ENCODE results near the gene DMRT1. TPM values are rescaled to one million over a fixed set of nuclear protein-coding genes. Genes with fewer than 3 reads are reported as not detected.

Gene DMRT1
- total RNA-seq, 2 donors from 2014 or later: not detected

GRCh38 chr9:959105-959504 is 117.6 kb downstream of the DMRT1 start:
- Histone ChIP-seq H3K4me1 (ENCODE audit: control insufficient read depth, insufficient read depth, low read length) (no peaks in the 10 kb centered on the region), H3K9me3 (ENCODE audit: control insufficient read depth, low read length) (no peaks in the 10 kb centered on the region), H3K36me3 (ENCODE audit: control insufficient read depth, insufficient read depth, low read length) (no peaks in the 10 kb centered on the region), H3K9ac (ENCODE audit: extremely low read depth, low read length, poor library complexity, severe bottlenecking) (no peak overlapping the region), H3K27me3 (ENCODE audit: control insufficient read depth, insufficient read depth, low read length, poor library complexity, severe bottlenecking) (peaks cover 30% of the 10 kb centered on the region), H3K4me3 (ENCODE audit: low read length) (no peak overlapping the region), H3K27ac (ENCODE audit: low read depth, low read length) (no peak overlapping the region)
- H3K36me3 Mint-ChIP-seq (ENCODE audit: low read depth): no peaks in the 10 kb centered on the region
- H3K27ac Mint-ChIP-seq: no peak overlapping the region
- 93 to 94% methylated on average over 4 of the region's 4 CpGs for WGBS, 2 experiments (ENCODE audit: insufficient coverage in 1 of 2, insufficient read length in 1 of 2)
- no peaks in the 10 kb centered on the region for H3K9me3 Mint-ChIP-seq
- peaks cover 44% of the 10 kb centered on the region for H3K27me3 Mint-ChIP-seq (ENCODE audit: insufficient read depth)
- no peak overlapping the region for H3K4me3 Mint-ChIP-seq
- TF ChIP-seq CTCF (conservative IDR thresholded peaks at IDR 0.05): no peak
- DNase-seq: no peak
- no peaks in the 10 kb centered on the region for H3K4me1 Mint-ChIP-seq

- Mint-ChIP-seq H3K36me3 (ENCODE audit: low read depth) (no peaks in the 10 kb centered on the region), H3K9me3 (no peaks in the 10 kb centered on the region), H3K4me1 (no peaks in the 10 kb centered on the region), H3K27me3 (ENCODE audit: insufficient read depth) (peaks cover 52% of the 10 kb centered on the region), H3K4me3 (no peak overlapping the region), H3K27ac (no peak overlapping the region)
- WGBS, 2 experiments (ENCODE audit: insufficient coverage in 1 of 2, insufficient read length in 1 of 2): 88 to 92% methylated on average over 3 to 4 of the region's 4 CpGs
- TF ChIP-seq CTCF (conservative IDR thresholded peaks at IDR 0.05): no peak
- H3K27me3 ChIP-seq (ENCODE audit: control insufficient read depth, insufficient read depth, low read length, poor library complexity, severe bottlenecking): peaks cover 38% of the 10 kb centered on the region
- no peak overlapping the region for H3K4me3 ChIP-seq (ENCODE audit: low read length)
- H3K9ac ChIP-seq (ENCODE audit: extremely low read depth, low read length, poor library complexity, severe bottlenecking): no peak overlapping the region
- no peaks in the 10 kb centered on the region for H3K9me3 ChIP-seq (ENCODE audit: control insufficient read depth, low read length)
- DNase-seq: no peak
- H3K4me1 ChIP-seq (ENCODE audit: control insufficient read depth, insufficient read depth, low read length): no peaks in the 10 kb centered on the region
- no peaks in the 10 kb centered on the region for H3K36me3 ChIP-seq (ENCODE audit: control insufficient read depth, insufficient read depth, low read length)
- no peak overlapping the region for H3K27ac ChIP-seq (ENCODE audit: low read depth, low read length)
Measured at GRCh38 chr9:959914-960313, 118.4 kb downstream of the DMRT1 start.

- H3K4me3 ChIP-seq (ENCODE audit: low read length): no peak overlapping the region
- DNase-seq: no peak
- Mint-ChIP-seq H3K27me3 (ENCODE audit: insufficient read depth) (peaks cover 71% of the 10 kb centered on the region), H3K9me3 (no peaks in the 10 kb centered on the region), H3K4me3 (no peak overlapping the region), H3K27ac (no peak overlapping the region), H3K4me1 (peaks cover 4% of the 10 kb centered on the region), H3K36me3 (ENCODE audit: low read depth) (no peaks in the 10 kb centered on the region)
- no peaks in the 10 kb centered on the region for H3K9me3 ChIP-seq (ENCODE audit: control insufficient read depth, low read length)
- H3K36me3 ChIP-seq (ENCODE audit: control insufficient read depth, insufficient read depth, low read length): no peaks in the 10 kb centered on the region
- no peaks in the 10 kb centered on the region for H3K4me1 ChIP-seq (ENCODE audit: control insufficient read depth, insufficient read depth, low read length)
- H3K27ac ChIP-seq (ENCODE audit: low read depth, low read length): no peak overlapping the region
- peaks cover 59% of the 10 kb centered on the region for H3K27me3 ChIP-seq (ENCODE audit: control insufficient read depth, insufficient read depth, low read length, poor library complexity, severe bottlenecking)
- no peak overlapping the region for H3K9ac ChIP-seq (ENCODE audit: extremely low read depth, low read length, poor library complexity, severe bottlenecking)
- TF ChIP-seq CTCF (conservative IDR thresholded peaks at IDR 0.05): no peak
- WGBS, 2 experiments (ENCODE audit: insufficient coverage in 1 of 2, insufficient read length in 1 of 2): 84 to 93% methylated on average over 6 of the region's 6 CpGs
Measured at GRCh38 chr9:962023-962422, 120.5 kb downstream of the DMRT1 start.

Measured in endodermal cell (in vitro differentiated cells).